ENCODE measurements around the gene IPO4. TPM values are rescaled to one million over a fixed set of nuclear protein-coding genes. Genes with fewer than 3 reads are reported as not detected.

IPO4 gene
- total and polyA plus RNA-seq, 9 of the 15 experiments (the other 6 are each of a cell fraction or from before 2014, with no cell fraction given): 7.3 to 122 (median 31.8) TPM

DNA sequence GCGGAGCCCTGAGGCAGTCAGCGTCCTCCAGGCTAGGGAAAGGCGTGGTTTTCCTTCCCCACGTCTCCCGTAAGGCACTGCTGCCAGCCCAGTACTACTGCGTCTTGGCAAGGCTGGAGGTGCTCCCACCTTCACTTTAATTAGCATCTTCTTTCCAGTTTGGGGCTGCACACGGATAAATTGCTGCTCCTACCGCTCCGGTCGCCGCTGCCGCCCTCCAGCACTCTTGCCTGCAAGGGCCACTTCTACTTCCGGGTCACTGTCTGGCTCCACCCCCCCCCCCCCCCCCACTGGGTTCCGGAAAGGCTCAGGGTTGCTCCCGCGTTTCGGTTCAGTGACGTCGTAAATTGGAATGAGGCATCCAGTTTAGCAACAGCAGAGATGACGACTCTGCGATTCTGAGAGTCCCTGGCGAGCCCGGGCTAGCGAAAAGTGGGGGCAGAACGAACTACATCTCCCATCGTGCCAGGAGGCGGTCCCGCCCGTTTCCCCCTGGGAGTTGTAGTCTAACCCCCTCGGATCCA, 43.6 kb upstream of the IPO4 start, which contains the start of gene NEDD8 (continued):
- TF ChIP-seq MAZ (CRISPR knock-in tag; conservative IDR thresholded peaks at IDR 0.05 in 1 of 2, IDR thresholded peaks at IDR 0.05 in 1 of 2): peak in 1 of 2 experiments; percentile 58; a peak in 1 of 4 replicates
- TF ChIP-seq HDGF (IDR thresholded peaks at IDR 0.05): no peak
- TF ChIP-seq SMARCB1 (IDR thresholded peaks at IDR 0.05; ENCODE audit: insufficient read length, low read depth): no peak
- TF ChIP-seq, protein P1, sequence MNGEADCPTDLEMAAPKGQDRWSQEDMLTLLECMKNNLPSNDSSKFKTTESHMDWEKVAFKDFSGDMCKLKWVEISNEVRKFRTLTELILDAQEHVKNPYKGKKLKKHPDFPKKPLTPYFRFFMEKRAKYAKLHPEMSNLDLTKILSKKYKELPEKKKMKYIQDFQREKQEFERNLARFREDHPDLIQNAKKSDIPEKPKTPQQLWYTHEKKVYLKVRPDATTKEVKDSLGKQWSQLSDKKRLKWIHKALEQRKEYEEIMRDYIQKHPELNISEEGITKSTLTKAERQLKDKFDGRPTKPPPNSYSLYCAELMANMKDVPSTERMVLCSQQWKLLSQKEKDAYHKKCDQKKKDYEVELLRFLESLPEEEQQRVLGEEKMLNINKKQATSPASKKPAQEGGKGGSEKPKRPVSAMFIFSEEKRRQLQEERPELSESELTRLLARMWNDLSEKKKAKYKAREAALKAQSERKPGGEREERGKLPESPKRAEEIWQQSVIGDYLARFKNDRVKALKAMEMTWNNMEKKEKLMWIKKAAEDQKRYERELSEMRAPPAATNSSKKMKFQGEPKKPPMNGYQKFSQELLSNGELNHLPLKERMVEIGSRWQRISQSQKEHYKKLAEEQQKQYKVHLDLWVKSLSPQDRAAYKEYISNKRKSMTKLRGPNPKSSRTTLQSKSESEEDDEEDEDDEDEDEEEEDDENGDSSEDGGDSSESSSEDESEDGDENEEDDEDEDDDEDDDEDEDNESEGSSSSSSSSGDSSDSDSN (IDR thresholded peaks at IDR 0.05; ENCODE audit: borderline replicate concordance in 1 of 2, low read depth in 2 of 2, low read length in 2 of 2): no peak
- TF ChIP-seq, protein P2, sequence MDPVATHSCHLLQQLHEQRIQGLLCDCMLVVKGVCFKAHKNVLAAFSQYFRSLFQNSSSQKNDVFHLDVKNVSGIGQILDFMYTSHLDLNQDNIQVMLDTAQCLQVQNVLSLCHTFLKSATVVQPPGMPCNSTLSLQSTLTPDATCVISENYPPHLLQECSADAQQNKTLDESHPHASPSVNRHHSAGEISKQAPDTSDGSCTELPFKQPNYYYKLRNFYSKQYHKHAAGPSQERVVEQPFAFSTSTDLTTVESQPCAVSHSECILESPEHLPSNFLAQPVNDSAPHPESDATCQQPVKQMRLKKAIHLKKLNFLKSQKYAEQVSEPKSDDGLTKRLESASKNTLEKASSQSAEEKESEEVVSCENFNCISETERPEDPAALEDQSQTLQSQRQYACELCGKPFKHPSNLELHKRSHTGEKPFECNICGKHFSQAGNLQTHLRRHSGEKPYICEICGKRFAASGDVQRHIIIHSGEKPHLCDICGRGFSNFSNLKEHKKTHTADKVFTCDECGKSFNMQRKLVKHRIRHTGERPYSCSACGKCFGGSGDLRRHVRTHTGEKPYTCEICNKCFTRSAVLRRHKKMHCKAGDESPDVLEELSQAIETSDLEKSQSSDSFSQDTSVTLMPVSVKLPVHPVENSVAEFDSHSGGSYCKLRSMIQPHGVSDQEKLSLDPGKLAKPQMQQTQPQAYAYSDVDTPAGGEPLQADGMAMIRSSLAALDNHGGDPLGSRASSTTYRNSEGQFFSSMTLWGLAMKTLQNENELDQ (CRISPR knock-in tag; IDR thresholded peaks at IDR 0.05; ENCODE audit: borderline replicate concordance): no peak
- TF ChIP-seq CHD1 (IDR thresholded peaks at IDR 0.05; ENCODE audit: low read length): no peak
- TF ChIP-seq FOXJ2 (tag; IDR thresholded peaks at IDR 0.05): no peak
- no peak for TF ChIP-seq ATF6 (CRISPR knock-in tag; IDR thresholded peaks at IDR 0.05)
- TF ChIP-seq, protein P3, sequence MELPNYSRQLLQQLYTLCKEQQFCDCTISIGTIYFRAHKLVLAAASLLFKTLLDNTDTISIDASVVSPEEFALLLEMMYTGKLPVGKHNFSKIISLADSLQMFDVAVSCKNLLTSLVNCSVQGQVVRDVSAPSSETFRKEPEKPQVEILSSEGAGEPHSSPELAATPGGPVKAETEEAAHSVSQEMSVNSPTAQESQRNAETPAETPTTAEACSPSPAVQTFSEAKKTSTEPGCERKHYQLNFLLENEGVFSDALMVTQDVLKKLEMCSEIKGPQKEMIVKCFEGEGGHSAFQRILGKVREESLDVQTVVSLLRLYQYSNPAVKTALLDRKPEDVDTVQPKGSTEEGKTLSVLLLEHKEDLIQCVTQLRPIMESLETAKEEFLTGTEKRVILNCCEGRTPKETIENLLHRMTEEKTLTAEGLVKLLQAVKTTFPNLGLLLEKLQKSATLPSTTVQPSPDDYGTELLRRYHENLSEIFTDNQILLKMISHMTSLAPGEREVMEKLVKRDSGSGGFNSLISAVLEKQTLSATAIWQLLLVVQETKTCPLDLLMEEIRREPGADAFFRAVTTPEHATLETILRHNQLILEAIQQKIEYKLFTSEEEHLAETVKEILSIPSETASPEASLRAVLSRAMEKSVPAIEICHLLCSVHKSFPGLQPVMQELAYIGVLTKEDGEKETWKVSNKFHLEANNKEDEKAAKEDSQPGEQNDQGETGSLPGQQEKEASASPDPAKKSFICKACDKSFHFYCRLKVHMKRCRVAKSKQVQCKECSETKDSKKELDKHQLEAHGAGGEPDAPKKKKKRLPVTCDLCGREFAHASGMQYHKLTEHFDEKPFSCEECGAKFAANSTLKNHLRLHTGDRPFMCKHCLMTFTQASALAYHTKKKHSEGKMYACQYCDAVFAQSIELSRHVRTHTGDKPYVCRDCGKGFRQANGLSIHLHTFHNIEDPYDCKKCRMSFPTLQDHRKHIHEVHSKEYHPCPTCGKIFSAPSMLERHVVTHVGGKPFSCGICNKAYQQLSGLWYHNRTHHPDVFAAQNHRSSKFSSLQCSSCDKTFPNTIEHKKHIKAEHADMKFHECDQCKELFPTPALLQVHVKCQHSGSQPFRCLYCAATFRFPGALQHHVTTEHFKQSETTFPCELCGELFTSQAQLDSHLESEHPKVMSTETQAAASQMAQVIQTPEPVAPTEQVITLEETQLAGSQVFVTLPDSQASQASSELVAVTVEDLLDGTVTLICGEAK (IDR thresholded peaks at IDR 0.05): no peak
- TF ChIP-seq, protein P3 (CRISPR knock-in tag; IDR thresholded peaks at IDR 0.05): no peak
- TF ChIP-seq TCF3 (CRISPR knock-in tag; IDR thresholded peaks at IDR 0.05): no peak
